Endometrial microvascular endothelial cells (primary cell): ENCODE measurements around the gene ASB4. TPM values are rescaled to one million over a fixed set of nuclear protein-coding genes. Genes with fewer than 3 reads are reported as not detected.
"Not testable (repeated sequence)": the region's sequence is repeated elsewhere in the genome, so short reads cannot be mapped to it uniquely, and the experiment has no call there.

Experiments used
- in situ Hi-C: cut with HindIII; loops from 2 replicates; pipeline ENCODE4 v1.10.0; 2017; ENCODE audit warnings: low sequenced_read_pairs, low pct_unique_long_range_greater_than_20kb; ENCODE audit errors: inconsistent ontology term
- total RNA-seq: library from RNA; depleted of rRNA; stranded (reverse); fragments of >200 nt; gene quantifications from one replicate; pipeline ENCODE4 v1.2.3, GENCODE V29; 2015; ENCODE audit errors: inconsistent ontology term

ASB4 gene
- total RNA-seq, 1 donor from 2014 or later, result not detected

GRCh38 chr7:95545007-95545615 lies 59.4 kb downstream of the ASB4 start:
- in situ Hi-C loops, result loop anchor here (25.0 kb wide), 1 partner anchor 142 kb away; no protein-coding TSS in a partner anchor

DNA sequence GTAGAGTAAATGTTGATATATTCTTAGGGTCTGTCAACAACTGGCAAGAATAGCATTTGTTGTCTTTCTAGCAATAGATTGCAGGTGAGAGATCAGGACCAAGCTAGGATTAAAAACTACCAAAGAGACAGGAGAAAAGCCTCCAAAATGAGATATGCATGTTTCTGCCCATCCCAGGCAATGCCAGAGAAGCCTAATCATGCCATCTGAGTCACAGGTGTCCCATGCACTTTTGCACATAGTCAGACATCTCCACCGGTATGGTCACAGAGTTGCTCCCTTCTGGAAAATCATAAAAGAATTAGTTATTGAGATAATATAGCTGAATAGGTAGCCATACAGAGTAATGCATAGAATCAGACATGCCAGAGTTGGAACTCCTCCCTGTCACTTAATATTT lies 59.9 kb downstream of the ASB4 start:
- in situ Hi-C loops, result loop anchor here (25.0 kb wide), 1 partner anchor 142 kb away; no protein-coding TSS in a partner anchor

DNA sequence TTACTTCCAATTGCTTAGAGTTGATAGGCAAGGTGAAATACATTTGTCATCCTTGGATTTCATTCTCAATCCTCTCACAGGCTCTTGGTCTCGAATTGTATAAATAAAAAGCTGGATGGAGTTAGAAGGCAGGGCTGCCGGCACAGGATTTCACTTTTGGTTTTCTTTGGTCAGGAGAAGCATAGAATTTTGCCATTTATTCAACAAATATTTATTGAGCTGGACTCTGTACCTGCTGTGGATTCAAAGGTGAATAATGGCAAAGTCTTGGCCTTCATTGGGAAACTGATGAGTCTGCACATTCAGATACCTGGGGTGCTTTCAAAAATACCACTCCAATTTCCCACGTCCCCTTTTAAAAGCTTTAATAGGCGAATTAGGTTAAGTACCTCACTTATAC lies 60.9 kb downstream of the ASB4 start:
- in situ Hi-C loops, result loop anchor here (25.0 kb wide), 1 partner anchor 141 kb away; no protein-coding TSS in a partner anchor

DNA sequence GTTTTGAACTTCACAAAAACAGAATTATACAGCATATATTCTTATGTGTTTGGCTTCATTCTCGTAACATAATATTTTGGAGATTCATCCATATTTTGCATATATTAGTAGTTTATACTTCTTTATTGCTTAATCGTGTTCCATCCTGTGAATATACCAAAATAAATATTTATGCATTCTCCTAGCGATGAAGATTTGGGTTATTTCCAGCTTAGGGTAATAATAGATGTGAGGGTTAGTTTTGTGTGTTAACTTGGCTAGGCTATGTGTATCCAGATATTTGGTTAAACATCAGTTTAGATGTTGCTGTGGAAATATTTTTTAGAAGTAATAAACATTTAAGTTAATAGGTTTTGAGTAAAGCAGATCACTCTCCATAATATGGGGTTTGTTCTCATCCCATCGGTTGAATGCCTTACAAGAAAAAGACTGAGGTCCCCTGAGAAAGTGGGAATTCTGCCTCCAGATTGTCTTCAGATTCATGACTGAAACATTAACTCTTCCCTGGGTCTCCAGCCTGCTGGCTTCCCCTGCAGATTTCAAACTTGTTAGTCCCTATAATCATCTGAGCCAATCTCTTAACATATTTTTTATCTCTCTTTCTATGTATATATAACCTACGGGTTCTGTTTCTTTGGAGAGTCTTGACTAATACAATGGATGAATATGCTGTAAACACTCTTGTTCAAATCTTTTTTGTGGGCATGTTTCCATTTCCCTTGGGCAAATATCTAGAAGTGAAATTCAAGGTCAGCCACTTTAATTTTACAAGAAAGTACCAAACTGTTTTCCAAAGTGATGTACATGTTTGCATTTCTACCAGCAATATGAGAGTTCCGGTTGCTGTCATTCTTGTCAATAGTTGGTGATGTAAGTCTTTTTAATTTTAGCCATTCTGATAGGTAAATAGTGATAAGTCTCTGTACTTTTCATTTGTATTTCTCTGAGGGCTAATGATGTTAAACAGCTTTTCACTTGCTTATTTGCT lies 61.9 kb downstream of the ASB4 start:
- in situ Hi-C loops, result loop anchor here (25.0 kb wide), 1 partner anchor 140 kb away; no protein-coding TSS in a partner anchor

DNA sequence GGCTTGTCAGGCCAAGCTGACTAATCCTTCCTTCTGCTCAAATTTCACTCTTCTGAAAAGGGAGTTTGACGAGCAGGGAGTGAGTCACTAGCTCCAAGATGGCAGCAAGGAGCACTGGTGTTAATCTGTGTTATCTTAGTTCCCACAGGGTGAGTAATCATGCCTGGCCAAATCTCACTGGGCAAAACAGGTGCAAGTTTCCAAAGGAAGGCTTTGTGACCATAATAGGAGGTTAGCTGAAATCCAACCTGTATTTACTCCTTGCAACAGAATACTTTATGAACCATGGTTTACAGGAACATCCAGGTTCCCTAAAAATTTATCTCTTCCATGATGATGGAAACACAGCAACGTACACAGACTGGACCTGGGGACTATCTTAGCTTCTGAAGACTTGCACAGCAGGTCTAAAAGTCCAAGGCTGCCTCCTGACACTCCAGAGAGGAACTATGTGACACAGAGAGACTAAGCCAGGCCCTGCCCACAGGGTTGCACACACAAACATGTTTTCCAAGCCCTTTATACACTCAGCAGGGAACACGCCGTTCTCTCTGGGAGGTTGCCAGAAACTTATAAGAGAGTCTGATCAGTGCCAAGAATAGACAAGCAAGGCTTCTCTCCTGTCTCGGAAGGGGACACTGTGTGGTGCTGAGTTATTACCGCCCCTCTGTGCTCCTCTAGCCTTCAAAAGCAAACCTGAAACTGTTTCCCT lies 64.2 kb downstream of the ASB4 start:
- in situ Hi-C loops, result loop anchor here (25.0 kb wide), 1 partner anchor 137 kb away; no protein-coding TSS in a partner anchor

DNA sequence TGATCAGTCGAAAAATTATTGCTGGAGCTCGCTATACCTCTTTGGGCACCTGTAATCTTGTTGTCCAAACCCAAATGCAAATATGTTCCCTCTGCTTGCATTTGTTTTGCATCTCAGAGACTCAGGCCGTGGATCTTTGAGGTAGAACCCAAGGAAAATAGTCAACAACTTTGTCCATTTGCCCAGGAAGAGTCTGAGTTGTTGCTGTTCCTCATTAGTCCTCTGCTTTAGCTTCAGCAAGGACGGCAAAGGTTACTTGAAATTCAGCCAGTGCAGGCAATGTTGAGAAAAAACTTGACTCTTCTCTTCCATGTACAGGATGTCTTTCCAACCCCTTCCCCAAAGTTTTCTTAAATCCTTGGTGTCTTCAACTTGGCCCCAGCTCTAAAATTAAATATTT lies 64.8 kb downstream of the ASB4 start:
- in situ Hi-C loops, result no loop called here

- in situ Hi-C loops, result not testable (repeated sequence)
Measured at GRCh38 chr7:95552010-95552926, 66.5 kb downstream of the ASB4 start.

DNA sequence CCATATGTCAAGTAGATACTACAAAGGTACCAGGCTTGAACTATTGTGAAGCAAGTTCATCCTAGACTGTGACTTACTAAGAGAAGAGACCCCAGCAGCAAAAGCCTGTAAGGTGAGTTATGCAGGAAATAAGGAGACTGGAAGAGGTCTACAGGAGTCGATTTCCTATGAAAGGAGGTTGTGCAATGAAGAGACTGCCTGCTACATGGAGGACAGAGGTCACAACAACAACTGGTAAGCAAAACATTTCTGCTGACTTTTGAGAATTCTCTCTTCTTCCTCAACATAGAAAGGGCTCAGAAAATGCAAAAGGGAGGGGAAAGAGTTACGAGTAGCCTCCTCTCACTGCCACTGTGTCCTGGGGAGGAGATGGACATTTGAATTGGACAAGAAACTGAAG lies 68.2 kb downstream of the ASB4 start:
- in situ Hi-C loops, result no loop called here

DNA sequence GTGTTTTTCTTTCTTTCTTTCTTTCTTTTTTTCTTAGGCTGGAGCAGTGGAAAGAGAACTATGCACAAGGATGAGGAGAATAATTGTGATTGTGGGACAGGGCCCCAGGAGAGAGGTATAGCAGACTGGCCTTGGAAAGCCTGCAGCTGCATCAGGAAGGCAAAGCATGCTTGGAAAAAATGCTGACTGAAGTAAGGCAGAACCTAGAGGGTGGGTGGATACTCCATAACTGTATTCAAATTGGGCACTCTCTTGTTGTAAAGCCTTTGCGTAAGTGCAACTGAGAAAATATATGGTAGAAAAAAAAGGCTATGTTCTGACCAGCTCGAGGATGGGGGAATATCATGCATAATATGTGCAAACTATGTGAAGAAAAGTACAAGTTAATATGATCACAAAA lies 71.0 kb downstream of the ASB4 start:
- in situ Hi-C loops, result no loop called here

DNA sequence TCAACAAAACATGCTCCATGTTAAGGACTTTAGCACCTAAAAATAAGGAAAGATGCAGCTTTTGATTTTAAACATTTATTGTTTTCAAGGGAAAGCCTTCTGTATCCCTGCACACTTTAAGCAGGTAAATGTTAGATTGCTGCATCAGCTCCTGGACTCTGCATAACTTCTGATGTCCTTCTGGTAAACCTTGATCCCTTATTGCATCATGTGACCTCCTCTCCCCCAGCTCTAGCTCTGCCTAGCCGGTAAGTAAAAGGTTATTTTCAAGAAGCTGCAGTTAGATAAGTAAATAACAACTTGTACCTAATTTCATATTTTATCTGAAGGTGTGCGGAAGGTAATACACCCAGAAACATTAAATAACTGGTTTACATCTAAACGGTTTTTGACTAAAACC lies 73.1 kb downstream of the ASB4 start:
- in situ Hi-C loops, result no loop called here

- in situ Hi-C loops, result no loop called here
Measured at GRCh38 chr7:95560674-95561073, 74.9 kb downstream of the ASB4 start.

DNA sequence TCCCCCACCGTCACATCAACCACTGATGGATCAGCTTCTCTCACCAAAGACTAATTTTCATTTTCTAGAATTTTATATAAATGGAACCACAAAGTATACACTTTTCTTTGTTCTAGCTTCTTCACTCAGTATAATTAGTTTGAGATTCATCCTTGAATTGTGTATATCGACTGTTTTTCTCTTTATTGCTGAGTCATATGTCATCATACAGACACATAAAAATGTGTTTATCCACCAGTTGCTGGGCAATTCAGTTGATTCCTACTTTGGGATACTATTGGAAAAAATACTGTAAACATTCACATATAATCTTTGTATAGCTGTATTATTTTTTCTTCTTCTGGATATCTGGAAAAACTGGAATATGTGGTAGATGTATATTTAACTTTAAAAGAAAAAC lies 84.0 kb downstream of the ASB4 start:
- in situ Hi-C loops, result no loop called here

DNA sequence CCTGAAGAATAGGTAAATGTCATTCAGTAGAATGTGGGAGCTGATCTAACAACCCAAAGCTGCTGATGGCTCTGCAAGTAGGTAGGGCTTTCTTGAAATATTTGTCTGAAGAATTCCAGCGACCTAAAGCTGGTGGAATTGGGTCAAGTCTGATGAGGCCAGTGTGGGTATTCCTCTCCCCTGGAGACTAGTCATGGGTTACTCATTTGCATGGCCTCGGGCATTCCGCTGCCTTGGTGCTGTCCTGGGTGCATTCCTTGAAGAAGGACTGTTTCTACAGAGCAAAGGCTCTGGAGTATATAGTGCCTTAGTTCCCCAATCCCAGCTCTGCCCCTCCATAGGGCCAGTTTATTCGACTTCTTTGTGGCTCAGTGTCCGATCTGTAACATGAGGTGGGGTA lies 91.4 kb downstream of the ASB4 start:
- in situ Hi-C loops, result no loop called here

- in situ Hi-C loops, result no loop called here
Measured at GRCh38 chr7:95578299-95578855, 92.6 kb downstream of the ASB4 start.

- in situ Hi-C loops, result no loop called here
Measured at GRCh38 chr7:95579318-95579717, 93.6 kb downstream of the ASB4 start.

- in situ Hi-C loops, result no loop called here
Measured at GRCh38 chr7:95581467-95581866, 95.7 kb downstream of the ASB4 start.

GRCh38 chr7:95582578-95583293 lies 97.0 kb downstream of the ASB4 start:
- in situ Hi-C loops, result no loop called here
